Ecto neural progenitor cell (in vitro differentiated cells): Measurements from ENCODE around the gene EFNA5.
"Not testable (repeated sequence)": the region's sequence is repeated elsewhere in the genome, so short reads cannot be mapped to it uniquely, and the experiment has no call there.

Experiments used
- DNase-seq: peaks from one replicate; pipeline ENCODE4 v3.0.0-alpha.2; 2018; ENCODE audit warnings: low spot score

Gene EFNA5

GRCh38 chr5:107365320-107366109 lies 305.2 kb downstream of the EFNA5 start:
- no peak for DNase-seq

DNA sequence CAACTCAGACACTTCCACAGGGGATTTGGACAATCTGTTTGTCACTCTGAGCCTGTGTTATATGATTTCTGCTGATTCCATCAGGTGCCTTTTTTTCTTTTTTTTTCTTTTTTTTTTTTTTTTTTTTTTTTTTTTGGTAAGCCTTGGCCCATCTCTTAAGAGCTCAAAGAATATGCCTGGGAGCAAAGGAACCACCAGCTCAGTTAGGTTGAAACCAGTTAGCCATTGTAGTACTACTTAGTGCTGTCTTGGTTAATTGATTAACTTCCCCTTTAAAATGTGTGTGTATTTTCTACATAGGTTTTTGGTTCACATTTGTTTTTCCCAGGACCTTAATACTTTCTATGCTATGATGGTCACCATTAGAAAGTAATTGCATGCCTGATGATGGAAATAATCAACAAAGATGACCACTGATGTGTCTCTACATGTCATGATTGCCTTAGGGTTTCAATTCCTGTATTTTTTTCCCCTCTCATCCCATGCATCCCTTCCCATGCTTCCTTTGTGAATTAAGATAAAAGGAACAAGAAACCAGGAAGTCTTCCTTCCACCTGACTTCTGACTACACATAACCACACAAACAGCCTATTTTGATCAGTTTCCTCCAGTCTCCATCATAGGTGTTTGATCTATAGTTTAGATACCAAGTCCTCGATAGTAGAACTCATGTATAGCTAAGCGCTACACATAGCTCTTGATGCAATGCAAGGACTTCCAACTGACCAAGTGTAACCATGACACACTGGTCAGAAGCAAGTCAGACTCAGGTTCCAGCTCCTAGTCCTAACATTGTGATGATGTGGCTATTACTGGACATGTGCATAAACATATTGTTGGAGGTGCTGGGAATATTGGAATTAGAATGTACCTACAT lies 306.1 kb downstream of the EFNA5 start:
- no peak for DNase-seq

DNA sequence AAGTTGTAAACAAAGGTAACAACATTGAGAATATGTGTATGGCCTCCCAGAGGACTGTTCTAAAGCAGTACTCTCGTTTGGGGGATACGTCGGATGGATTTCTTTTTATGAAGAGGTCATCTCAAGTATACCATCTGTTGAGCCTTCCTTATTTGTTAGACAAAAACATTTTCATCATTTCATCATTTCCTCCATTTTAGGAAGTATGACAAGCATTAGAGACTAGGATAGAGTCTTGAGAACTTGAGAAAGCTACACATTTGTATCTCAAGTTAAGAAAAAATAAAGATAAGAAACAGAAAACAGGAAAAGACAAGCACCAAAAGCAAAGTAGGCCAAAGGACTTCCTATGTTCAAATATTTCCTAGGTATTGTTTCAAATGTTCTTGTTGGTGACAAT lies 307.0 kb downstream of the EFNA5 start:
- no peak for DNase-seq

DNA sequence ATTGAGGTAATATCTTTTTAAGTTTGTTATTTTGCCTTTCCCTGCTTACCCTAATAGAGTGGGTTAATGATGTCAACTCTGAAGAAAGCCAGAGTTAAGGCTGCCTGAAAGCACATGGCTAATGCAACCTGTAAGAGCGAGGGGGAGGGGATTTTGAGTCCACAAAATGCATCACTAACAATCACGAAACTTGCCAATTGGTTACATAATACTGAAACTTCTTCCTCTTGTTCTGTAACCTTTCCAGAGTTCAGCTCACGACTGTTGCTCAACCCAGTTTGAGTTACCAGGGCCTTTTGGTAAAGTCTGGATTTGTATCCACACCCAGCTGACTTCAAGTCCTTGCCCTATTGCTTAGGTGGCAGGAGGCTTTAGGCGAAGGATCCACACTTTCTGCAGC lies 308.8 kb downstream of the EFNA5 start:
- no peak for DNase-seq

GRCh38 chr5:107359916-107360234 lies 310.9 kb downstream of the EFNA5 start:
- DNase-seq = no peak

DNA sequence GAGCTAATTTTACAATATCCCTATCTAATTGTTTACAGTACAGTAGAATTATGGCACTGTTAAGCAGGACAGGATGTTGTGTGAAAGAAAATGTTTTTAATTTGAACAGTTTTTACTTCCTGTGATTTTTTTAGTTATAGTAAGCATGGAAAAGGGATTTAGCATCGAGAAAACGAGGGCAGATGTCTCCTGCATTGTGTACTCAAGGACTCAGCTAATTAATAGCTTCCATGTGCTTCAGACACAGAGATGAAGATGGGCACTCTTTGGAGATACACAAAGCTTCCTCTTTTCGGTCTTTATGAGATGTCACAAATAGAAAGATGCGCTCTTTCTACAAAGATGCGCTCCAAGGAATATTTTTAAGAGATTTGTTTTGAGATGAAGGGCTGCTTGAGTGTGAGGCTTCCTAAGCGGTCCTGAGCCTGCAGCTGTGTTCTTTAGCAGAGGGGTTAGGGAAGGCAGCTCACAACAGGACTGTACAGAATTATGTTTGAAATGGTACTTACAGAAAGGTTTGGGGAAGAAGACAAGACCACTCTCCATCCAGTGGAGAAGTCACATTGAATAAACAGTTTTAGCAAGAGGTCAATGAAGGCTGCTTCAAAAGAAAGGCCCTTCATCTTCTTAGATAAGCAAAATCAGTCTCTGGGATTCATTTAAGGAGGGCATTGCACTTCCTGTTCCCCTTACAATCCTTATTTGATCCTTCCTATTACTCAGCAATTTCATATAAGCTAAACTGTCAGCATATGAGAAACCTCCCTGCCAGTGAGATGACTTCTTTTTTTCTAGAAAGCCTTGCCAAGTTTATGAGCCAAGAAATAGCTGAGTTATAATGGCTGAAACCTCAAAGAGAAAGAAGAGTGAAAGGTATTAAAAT lies 311.5 kb downstream of the EFNA5 start:
- no peak for DNase-seq

GRCh38 chr5:107356891-107357290 lies 313.8 kb downstream of the EFNA5 start:
- DNase-seq = no peak

DNA sequence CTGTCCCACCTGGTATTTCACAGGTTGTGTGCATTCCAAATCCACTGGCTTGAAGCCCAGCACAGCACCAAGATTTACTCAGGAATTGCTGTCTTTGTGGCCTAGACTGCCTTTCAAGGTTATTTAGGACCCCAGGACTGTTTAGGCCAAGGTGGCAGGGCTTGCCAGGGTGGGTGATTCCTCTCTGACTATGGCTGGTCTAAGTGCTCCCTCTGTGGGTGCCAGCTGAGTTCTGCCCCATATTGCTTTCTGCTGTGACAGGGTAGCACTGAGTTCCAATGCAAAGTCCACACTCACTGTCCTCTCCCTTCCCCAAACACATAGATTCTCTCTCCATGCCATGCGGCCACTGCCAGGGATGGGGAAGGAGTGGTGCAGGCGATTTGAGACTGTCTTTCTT lies 318.2 kb downstream of the EFNA5 start:
- DNase-seq = no peak

GRCh38 chr5:107346580-107346979 lies 324.2 kb downstream of the EFNA5 start:
- DNase-seq = not testable (repeated sequence)

- DNase-seq = no peak
Measured at GRCh38 chr5:107342371-107342770, 328.4 kb downstream of the EFNA5 start.

DNA sequence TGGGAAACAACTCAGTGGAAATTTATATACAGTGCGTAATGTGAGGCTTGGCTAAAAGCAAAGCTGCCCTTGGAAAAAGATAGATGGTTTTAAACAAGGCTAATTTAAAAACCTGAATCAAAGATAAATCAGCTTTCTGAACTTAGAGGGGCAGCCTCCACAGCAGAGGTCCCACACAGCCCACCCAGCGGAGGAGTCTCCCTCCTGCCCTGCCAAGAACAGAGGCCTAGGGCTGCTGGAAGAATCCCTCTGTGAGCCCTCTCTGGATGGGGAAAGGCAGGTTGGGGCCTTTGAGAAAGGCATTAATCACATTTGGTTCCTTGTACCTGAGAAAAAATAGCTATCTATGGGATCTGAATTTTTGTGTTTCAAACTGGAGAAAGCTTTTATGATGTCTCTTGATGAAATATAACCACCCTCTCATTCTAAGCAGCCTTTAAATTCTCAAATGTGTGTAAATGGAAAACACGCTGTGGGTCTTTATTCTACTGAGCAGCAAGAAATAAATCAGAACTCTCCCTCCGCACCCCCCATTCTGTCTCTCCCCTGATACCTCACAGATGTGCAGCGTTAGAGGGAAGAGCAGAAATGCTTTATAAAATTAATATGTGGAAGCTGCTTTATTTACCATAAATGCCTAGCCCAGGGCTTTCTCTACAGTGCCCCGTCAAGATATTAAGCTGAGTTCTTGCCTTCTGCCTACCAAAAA lies 329.2 kb downstream of the EFNA5 start:
- no peak for DNase-seq

DNA sequence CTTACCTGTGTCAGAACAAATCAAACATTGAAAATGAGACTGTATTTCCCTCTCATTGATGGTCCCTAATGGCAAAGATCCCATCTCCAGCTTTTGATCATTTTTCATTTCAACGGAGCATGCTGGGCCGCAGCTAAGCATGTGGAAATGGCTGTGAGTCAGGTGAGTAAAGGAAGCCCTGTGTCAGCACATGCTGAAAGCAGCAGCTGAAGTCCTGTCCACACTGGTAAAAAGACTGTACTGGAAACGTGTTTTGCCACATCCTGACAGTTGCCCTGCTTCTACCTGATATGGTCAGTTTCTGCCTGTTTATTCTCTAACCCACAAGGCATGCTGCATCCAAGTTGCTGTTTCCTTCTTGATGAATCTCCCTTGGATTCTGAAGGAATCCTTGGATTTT lies 330.1 kb downstream of the EFNA5 start:
- DNase-seq = no peak

- DNase-seq = no peak
Measured at GRCh38 chr5:107338335-107338734, 332.4 kb downstream of the EFNA5 start.

- no peak for DNase-seq
Measured at GRCh38 chr5:107337281-107337680, 333.5 kb downstream of the EFNA5 start.

DNA sequence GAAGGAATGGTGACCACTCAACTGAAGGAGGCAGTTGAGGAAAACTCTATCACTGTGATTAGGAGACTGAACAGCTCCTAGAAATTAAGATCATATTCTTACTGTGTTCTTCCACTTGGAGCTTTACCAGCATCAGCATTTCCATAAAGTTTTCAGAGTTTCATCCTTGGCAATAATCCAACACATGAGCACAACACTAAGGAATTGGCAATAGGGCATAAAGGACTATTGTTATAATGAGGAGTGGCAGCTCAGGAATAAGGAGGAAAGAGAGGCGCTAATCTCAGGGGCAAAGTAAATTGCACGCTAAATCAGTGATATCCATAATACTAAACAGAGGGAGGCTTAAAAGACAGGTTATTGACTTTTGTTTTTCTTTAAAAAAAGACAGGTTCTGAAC lies 338.9 kb downstream of the EFNA5 start:
- no peak for DNase-seq

DNA sequence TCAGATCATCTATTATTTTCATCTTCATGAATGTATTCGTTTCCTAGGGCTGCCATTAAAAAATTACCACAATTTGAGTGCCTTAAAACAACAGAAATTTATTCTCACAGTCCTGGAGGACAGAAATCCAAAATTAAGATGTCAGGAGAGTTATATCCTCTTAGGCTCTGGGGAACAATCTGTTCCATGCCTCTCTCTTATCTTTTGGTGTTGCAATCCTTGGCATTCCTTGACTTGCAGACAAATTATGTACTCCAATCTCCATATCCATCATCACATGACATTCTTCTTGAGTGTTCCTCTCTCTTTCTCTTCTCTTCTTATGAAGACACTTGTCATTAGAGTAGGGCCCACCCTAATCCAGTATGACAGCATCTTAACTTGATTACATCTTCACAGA lies 339.4 kb downstream of the EFNA5 start:
- no peak for DNase-seq

GRCh38 chr5:107330903-107331302 lies 339.8 kb downstream of the EFNA5 start:
- DNase-seq = no peak

DNA sequence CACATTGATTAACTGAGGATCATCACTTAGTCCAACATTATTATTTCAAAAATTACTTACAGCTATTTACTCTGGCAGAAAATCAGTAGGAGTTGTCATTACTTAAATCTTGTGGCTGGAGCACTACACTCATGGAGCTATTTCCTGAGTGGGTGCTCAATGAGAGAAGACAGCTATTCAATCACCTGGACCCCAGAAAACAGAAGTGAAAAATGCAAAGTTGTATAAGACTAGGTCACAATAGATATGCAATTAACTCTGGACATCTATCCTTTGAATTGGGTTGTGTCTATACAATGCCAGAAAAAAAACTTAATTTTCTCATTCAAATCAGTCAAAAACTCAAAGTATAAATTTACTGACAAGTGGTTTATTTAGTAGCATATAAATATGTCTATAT lies 340.9 kb downstream of the EFNA5 start:
- DNase-seq = no peak
